ENCODE measurements around the gene PTPA.
"Not testable (repeated sequence)": the region's sequence is repeated elsewhere in the genome, so short reads cannot be mapped to it uniquely, and the experiment has no call there.

Gene PTPA

DNA sequence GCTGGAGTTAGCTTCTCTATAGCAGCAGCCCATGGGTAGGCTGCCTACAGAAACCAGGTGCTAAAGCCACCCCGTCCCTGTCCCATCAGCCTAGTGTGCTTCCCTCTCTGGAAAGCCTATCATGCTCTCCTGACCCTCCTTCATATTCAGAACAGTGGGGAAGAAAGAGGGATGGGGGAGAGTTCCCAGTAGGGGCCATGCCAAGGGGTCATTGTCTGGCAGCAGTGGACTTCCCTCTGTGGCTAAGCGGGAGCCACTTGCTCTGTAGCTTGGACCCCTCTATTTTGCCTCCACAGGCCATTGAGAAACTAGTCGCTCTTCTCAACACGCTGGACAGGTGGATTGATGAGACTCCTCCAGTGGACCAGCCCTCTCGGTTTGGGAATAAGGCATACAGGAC lies 17.5 kb downstream of the PTPA start:
- in situ Hi-C loops (cut with MboI; ENCODE audit: low pct_unique_long_range_greater_than_20kb, low sequenced_read_pairs), result loop anchor here (25.0 kb wide), 1 partner anchor 659 kb away; no protein-coding TSS in a partner anchor
- DNase-seq, result no peak

DNA sequence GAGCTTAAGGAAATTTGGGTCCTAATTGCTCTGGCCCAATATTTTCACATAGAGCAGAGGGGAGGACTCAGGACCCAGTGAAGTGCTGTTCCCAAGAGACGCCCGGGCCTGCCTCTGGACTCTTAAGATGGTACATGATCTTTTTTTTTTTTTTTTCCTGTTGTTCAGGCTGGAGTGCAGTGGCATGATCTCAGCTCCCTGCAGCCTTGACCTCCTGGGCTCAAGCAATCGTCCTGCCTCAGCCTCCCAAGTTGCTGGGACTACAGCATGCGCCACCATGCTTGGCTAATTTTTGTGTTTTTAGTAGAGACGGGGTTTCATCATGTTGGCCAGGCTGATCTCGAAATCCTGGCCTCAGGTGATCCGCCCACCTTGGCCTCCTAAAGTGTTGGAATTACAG lies 19.1 kb downstream of the PTPA start:
- in situ Hi-C loops (cut with MboI; ENCODE audit: low pct_unique_long_range_greater_than_20kb, low sequenced_read_pairs), result loop anchor here (10.0 to 25.0 kb wide), 2 partner anchors 485 to 657 kb away; no protein-coding TSS in a partner anchor

GRCh38 chr9:129130791-129131190 lies 19.6 kb downstream of the PTPA start:
- no peak for DNase-seq
- in situ Hi-C loops (cut with MboI; ENCODE audit: low pct_unique_long_range_greater_than_20kb, low sequenced_read_pairs), result loop anchor here (10.0 to 25.0 kb wide), 2 partner anchors 484 to 657 kb away; no protein-coding TSS in a partner anchor

More for the DNA sequence above, 19.1 kb downstream of the PTPA start:
- DNase-seq, result not testable (repeated sequence)

- in situ Hi-C loops (cut with MboI; ENCODE audit: low pct_unique_long_range_greater_than_20kb, low sequenced_read_pairs), result loop anchor here (10.0 to 25.0 kb wide), 2 partner anchors 483 to 656 kb away; no protein-coding TSS in a partner anchor
Observed at GRCh38 chr9:129131300-129132145, 20.3 kb downstream of the PTPA start.

GRCh38 chr9:129133082-129133481 lies 21.9 kb downstream of the PTPA start:
- DNase-seq, result no peak
- in situ Hi-C loops (cut with MboI; ENCODE audit: low pct_unique_long_range_greater_than_20kb, low sequenced_read_pairs), result loop anchor here (10.0 to 25.0 kb wide), 2 partner anchors 482 to 654 kb away; no protein-coding TSS in a partner anchor

More at GRCh38 chr9:129131300-129132145, 20.3 kb downstream of the PTPA start:
- peak; percentile 81 for DNase-seq

DNA sequence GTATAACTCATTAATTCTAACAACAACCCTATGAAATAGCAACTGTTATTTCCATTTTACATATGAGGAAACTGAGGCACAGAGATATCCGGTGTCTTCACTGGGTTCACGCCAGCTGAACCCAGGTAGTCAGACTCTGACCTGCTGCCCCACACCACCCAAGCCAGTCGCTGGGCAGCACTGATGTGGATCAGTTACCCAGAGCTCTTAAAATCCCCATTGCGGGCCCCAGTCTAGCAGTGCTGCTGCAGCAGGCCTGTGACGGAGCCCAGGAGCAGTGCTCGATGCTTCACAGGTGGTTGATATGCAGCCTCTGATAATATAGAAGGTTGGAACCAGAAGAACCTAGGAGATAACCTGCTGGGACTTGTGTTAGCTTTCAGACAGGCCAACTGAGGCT lies 24.3 kb downstream of the PTPA start:
- no peak for DNase-seq
- in situ Hi-C loops (cut with MboI; ENCODE audit: low pct_unique_long_range_greater_than_20kb, low sequenced_read_pairs), result loop anchor here (10.0 to 25.0 kb wide), 2 partner anchors 479 to 652 kb away; no protein-coding TSS in a partner anchor

- no peak for DNase-seq
- in situ Hi-C loops (cut with MboI; ENCODE audit: low pct_unique_long_range_greater_than_20kb, low sequenced_read_pairs), result loop anchor here (10.0 to 25.0 kb wide), 2 partner anchors 478 to 651 kb away; no protein-coding TSS in a partner anchor
Observed at GRCh38 chr9:129136446-129137035, 25.3 kb downstream of the PTPA start.

DNA sequence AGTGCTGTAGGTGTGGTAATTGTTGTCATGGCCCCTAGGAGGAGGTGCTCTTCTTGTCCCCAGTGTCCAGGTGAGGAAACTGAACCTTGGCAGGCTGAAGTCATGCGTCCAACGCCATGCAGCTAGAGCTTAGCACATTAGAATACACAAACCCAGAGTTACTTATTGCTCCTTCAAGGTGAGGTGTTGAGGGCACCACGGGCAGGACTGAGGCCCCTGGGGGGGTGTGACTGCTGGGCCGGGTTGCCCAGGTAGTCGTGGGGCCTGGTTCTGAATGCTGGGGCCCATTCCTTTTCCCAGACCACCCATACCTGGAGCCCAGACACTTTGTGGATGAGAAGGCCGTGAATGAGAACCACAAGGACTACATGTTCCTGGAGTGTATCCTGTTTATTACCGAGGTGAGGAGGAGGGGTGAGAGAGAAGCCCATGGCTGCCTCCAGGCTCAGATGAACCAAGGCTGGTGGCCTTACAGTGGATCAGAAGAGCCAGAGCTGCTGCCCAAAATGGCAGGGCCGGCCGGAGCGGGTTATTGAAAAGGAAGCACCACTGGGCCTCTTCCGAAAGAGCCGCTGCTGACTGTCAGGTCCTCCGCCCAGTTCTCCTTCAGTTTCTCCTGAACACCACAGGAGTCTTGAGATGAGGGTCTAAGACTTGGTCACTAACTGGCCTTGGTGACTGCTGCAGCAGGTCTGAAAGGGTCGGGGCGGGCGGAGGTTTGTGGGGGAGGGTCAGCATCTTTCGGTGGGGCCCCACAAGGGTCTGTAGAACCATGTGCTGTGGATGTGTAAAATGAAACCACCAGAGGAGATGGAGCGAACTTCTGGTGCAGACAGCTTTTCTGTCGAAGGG lies 26.3 kb downstream of the PTPA start:
- in situ Hi-C loops (cut with MboI; ENCODE audit: low pct_unique_long_range_greater_than_20kb, low sequenced_read_pairs), result loop anchor here (10.0 to 25.0 kb wide), 2 partner anchors 477 to 650 kb away; no protein-coding TSS in a partner anchor
- DNase-seq, result no peak

- in situ Hi-C loops (cut with MboI; ENCODE audit: low pct_unique_long_range_greater_than_20kb, low sequenced_read_pairs), result loop anchor here (10.0 to 25.0 kb wide), 2 partner anchors 477 to 649 kb away; no protein-coding TSS in a partner anchor
- DNase-seq, result no peak
Observed at GRCh38 chr9:129138144-129138462, 26.9 kb downstream of the PTPA start.

DNA sequence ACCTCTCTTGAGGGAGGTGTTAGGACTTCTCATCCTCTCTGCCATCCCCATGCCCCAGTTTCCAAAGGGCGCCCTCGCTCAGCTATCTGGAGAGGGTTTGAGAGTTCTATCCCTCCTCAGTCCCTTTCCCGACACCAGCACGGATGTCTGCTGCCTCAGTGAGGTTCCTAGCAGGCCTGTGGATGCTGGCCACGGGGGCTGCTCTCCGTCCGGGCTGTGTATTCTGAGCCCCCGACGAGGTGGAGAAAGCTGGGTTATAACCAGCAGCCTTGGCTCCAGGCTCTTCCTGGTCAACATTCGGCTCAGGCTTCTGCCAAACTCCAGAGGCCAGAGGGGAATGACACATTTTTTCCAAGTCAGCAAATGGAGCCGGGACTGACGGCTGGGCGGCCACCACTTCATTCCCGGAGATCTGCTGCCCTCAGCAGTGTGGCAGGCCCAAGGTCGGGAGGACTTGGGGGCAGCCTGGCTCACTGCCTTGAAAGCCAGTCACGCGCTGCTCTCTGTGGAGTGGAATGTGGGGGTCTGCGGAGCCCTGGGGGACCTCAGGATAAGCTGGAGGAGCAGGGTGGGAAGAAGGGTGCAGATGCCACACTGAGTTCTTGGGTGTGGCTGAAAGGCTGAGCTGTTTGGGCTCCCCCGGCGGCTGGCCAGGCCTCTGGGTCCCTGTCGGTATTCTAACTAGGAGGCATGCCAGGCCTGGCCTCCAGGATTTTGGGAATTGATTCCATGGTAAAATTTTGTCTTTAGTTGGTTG lies 27.4 kb downstream of the PTPA start:
- no peak for DNase-seq
- in situ Hi-C loops (cut with MboI; ENCODE audit: low pct_unique_long_range_greater_than_20kb, low sequenced_read_pairs), result loop anchor here (10.0 to 25.0 kb wide), 2 partner anchors 476 to 649 kb away; no protein-coding TSS in a partner anchor

DNA sequence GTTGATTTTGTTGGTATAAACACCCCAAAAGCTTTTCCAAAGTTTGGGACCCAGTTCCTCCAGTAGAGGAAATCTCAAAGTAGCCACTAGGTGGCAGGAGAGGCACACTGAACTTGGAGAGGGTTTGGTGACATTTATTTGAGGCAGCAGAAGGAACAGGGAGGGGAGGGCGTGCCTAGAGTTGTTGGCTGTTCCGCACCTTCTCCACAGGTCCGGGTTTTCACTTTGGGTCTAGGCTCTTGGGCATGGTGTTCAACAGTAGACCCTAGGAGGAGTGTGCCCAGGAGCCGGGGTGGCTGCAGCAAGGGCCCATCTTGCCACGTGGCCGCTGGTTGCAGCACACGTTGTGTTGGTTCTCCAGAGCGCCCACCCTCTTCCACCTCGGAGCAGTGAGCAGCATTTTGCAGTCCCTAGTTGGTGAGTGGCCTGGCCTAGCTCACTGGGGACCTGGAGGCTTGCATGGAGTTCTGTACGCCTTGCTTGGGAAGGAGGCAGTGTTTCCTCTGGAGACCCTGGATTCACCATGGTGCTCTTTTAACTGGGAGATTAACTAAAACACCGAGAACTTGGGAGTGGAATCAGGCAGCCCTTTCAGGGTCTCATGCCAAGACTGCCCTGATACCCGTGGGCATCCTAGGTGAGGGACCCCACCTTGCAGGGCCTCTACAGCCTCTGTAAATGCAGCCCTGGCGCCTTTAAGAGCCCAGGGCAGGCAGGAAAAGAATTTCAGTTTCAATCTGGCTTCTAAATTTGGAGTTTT lies 28.2 kb downstream of the PTPA start:
- peak; percentile 91 for DNase-seq
- in situ Hi-C loops (cut with MboI; ENCODE audit: low pct_unique_long_range_greater_than_20kb, low sequenced_read_pairs), result loop anchor here (10.0 to 25.0 kb wide), 2 partner anchors 475 to 648 kb away; no protein-coding TSS in a partner anchor

- in situ Hi-C loops (cut with MboI; ENCODE audit: low pct_unique_long_range_greater_than_20kb, low sequenced_read_pairs), result loop anchor here (10.0 to 25.0 kb wide), 2 partner anchors 475 to 647 kb away; no protein-coding TSS in a partner anchor
- peak; percentile 96 for DNase-seq
Observed at GRCh38 chr9:129139993-129140396, 28.8 kb downstream of the PTPA start.

- in situ Hi-C loops (cut with MboI; ENCODE audit: low pct_unique_long_range_greater_than_20kb, low sequenced_read_pairs), result loop anchor here (25.0 kb wide), 1 partner anchor 647 kb away; no protein-coding TSS in a partner anchor
- DNase-seq, result peak; percentile 21
Observed at GRCh38 chr9:129140397-129141065, 29.3 kb downstream of the PTPA start.

DNA sequence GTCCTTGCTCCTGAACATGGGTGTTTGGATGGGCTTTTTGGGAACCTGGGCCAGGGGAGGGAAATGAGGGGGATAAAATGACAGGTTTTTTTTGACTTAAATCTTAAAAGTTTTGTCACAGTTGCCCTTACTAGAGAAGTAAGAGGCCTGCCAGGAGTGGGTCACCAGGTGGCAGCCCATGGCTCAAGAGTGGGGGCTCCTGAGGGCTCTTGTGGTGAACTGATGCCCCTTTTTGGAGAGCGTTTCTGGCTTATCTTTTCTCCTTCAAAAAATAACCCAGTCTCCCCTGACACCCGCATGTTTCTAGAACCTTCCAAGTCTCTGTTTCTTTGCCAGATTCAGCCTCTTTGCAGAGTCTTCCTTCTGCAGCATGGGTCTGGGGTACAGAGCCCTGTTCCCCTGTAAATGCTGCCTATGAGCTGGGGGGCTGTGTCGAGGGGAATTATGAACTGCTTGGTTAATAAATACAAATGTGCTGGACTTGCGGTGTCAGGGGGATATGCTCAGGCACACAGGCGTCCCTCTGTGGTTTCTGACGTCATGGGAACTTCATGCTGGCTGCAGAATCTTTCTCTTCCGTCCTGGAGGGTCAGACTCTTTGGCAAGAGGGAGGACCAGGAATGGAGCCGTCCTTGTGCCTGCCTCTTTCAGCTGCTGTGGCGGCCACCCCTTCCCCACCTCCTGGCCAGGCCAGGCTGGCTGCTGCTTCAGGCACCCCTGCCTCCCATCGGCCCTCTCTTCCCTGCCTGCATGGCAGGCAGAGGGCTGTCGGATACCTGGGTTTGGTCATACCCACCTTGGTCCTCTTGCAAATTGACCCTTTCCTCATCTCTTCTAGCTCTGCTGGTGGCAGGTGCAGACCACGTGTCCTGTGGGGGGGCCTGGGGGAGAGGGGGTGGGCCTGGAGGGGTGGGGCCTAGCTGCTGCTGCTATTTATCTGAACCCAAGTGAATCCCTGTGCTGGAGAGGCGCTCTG lies 30.1 kb downstream of the PTPA start:
- in situ Hi-C loops (cut with MboI; ENCODE audit: low pct_unique_long_range_greater_than_20kb, low sequenced_read_pairs), result loop anchor here (25.0 kb wide), 1 partner anchor 646 kb away; no protein-coding TSS in a partner anchor
- peak; percentile 44 for DNase-seq

- in situ Hi-C loops (cut with MboI; ENCODE audit: low pct_unique_long_range_greater_than_20kb, low sequenced_read_pairs), result loop anchor here (25.0 kb wide), 1 partner anchor 645 kb away; no protein-coding TSS in a partner anchor
- DNase-seq, result no peak
Observed at GRCh38 chr9:129142138-129142935, 31.1 kb downstream of the PTPA start.

All from KBM-7 (cell line).